ENCODE results near the gene UBL5.

The UBL5 gene

GRCh38 chr19:9792206-9793070 lies 35.3 kb upstream of the UBL5 start:
- Histone ChIP-seq H3K27ac (ENCODE audit: low read depth, low read length) (peak overlapping the region; percentile 87), H3K4me3 (ENCODE audit: low read length) (peak overlapping the region; percentile 68), H3K56ac (ENCODE audit: low read length) (peak overlapping the region; percentile 95), H3K9ac (ENCODE audit: low read length) (peak overlapping the region; percentile 85), H3K4ac (ENCODE audit: low read depth, low read length) (peak overlapping the region; percentile 98), H3K4me2 (ENCODE audit: low read length) (peak overlapping the region; percentile 80), H3K36me3 (ENCODE audit: control insufficient read depth, insufficient read depth, low read length) (no peaks in the 10 kb centered on the region), H4K5ac (ENCODE audit: low read length) (no peak overlapping the region), H3K27me3 (ENCODE audit: insufficient read depth, low read length, poor library complexity) (no peaks in the 10 kb centered on the region), H2BK15ac (replicated peaks; ENCODE audit: low read depth) (no peak overlapping the region), H2AK5ac (ENCODE audit: low read length) (no peak overlapping the region), H3K4me1 (ENCODE audit: control insufficient read depth, low read depth, low read length) (peaks cover 1% of the 10 kb centered on the region), H3K23ac (ENCODE audit: low read length) (peak overlapping the region; percentile 94), H3K79me1 (ENCODE audit: low read length) (no peaks in the 10 kb centered on the region), H2BK120ac (ENCODE audit: low read depth, low read length) (peak overlapping the region; percentile 89), H3K18ac (ENCODE audit: low read length) (peak overlapping the region; percentile 97), H3K79me2 (ENCODE audit: control insufficient read depth, insufficient read depth, low read length) (no peaks in the 10 kb centered on the region), H4K8ac (ENCODE audit: low read depth, low read length) (no peak overlapping the region), H2BK5ac (ENCODE audit: low read length) (peak overlapping the region; percentile 67)
- peak; percentile 98 for DNase-seq
- no CpG with 5 or more reads among the region's 70 CpGs for WGBS (ENCODE audit: extremely low coverage, insufficient coverage, low lambda C conversion rate)

GRCh38 chr19:9793071-9793591 lies 34.6 kb upstream of the UBL5 start:
- H3K4me1 ChIP-seq (ENCODE audit: control insufficient read depth, low read depth, low read length), result peaks cover 1% of the 10 kb centered on the region
- H3K4me2 ChIP-seq (ENCODE audit: low read length), result peak overlapping the region; percentile 80
- WGBS (ENCODE audit: extremely low coverage, insufficient coverage, low lambda C conversion rate), result no CpG with 5 or more reads among the region's 36 CpGs
- no peaks in the 10 kb centered on the region for H3K27me3 ChIP-seq (ENCODE audit: insufficient read depth, low read length, poor library complexity)
- H3K18ac ChIP-seq (ENCODE audit: low read length), result peak overlapping the region; percentile 97
- H2BK15ac ChIP-seq (replicated peaks; ENCODE audit: low read depth), result no peak overlapping the region
- peak overlapping the region; percentile 89 for H2BK120ac ChIP-seq (ENCODE audit: low read depth, low read length)
- H3K79me2 ChIP-seq (ENCODE audit: control insufficient read depth, insufficient read depth, low read length), result no peaks in the 10 kb centered on the region
- no peak overlapping the region for H4K5ac ChIP-seq (ENCODE audit: low read length)
- H3K56ac ChIP-seq (ENCODE audit: low read length), result peak overlapping the region; percentile 95
- H4K8ac ChIP-seq (ENCODE audit: low read depth, low read length), result no peak overlapping the region
- peak overlapping the region; percentile 94 for H3K23ac ChIP-seq (ENCODE audit: low read length)
- H3K4ac ChIP-seq (ENCODE audit: low read depth, low read length), result peak overlapping the region; percentile 98
- DNase-seq, result peak; percentile 72
- H3K4me3 ChIP-seq (ENCODE audit: low read length), result peak overlapping the region; percentile 66
- H3K27ac ChIP-seq (ENCODE audit: low read depth, low read length), result peak overlapping the region; percentile 87
- H2BK5ac ChIP-seq (ENCODE audit: low read length), result peak overlapping the region; percentile 67
- no peaks in the 10 kb centered on the region for H3K36me3 ChIP-seq (ENCODE audit: control insufficient read depth, insufficient read depth, low read length)
- no peak overlapping the region for H2AK5ac ChIP-seq (ENCODE audit: low read length)
- no peaks in the 10 kb centered on the region for H3K79me1 ChIP-seq (ENCODE audit: low read length)
- peak overlapping the region; percentile 85 for H3K9ac ChIP-seq (ENCODE audit: low read length)

- Histone ChIP-seq H3K36me3 (ENCODE audit: control insufficient read depth, insufficient read depth, low read length) (no peaks in the 10 kb centered on the region), H3K79me2 (ENCODE audit: control insufficient read depth, insufficient read depth, low read length) (no peaks in the 10 kb centered on the region), H2BK120ac (ENCODE audit: low read depth, low read length) (no peak overlapping the region), H3K9ac (ENCODE audit: low read length) (no peak overlapping the region), H2AK5ac (ENCODE audit: low read length) (no peak overlapping the region), H3K79me1 (ENCODE audit: low read length) (no peaks in the 10 kb centered on the region), H2BK5ac (ENCODE audit: low read length) (no peak overlapping the region), H4K5ac (ENCODE audit: low read length) (no peak overlapping the region), H3K4ac (ENCODE audit: low read depth, low read length) (no peak overlapping the region), H3K27me3 (ENCODE audit: insufficient read depth, low read length, poor library complexity) (no peaks in the 10 kb centered on the region), H2BK15ac (replicated peaks; ENCODE audit: low read depth) (no peak overlapping the region), H3K23ac (ENCODE audit: low read length) (no peak overlapping the region), H3K4me1 (ENCODE audit: control insufficient read depth, low read depth, low read length) (no peaks in the 10 kb centered on the region), H3K56ac (ENCODE audit: low read length) (no peak overlapping the region), H4K8ac (ENCODE audit: low read depth, low read length) (no peak overlapping the region), H3K4me3 (ENCODE audit: low read length) (no peak overlapping the region), H3K4me2 (ENCODE audit: low read length) (no peak overlapping the region), H3K27ac (ENCODE audit: low read depth, low read length) (no peak overlapping the region), H3K18ac (ENCODE audit: low read length) (no peak overlapping the region)
- WGBS (ENCODE audit: extremely low coverage, insufficient coverage, low lambda C conversion rate), result no CpG with 5 or more reads among the region's 6 CpGs
- DNase-seq, result peak; percentile 98
Measured at GRCh38 chr19:9796113-9796773, 31.5 kb upstream of the UBL5 start.

- no peak for DNase-seq
- H3K79me1 ChIP-seq (ENCODE audit: low read length), result no peaks in the 10 kb centered on the region
- no peak overlapping the region for H3K23ac ChIP-seq (ENCODE audit: low read length)
- no peaks in the 10 kb centered on the region for H3K79me2 ChIP-seq (ENCODE audit: control insufficient read depth, insufficient read depth, low read length)
- no CpG with 5 or more reads among the region's 5 CpGs for WGBS (ENCODE audit: extremely low coverage, insufficient coverage, low lambda C conversion rate)
- H3K36me3 ChIP-seq (ENCODE audit: control insufficient read depth, insufficient read depth, low read length), result no peaks in the 10 kb centered on the region
- H3K27me3 ChIP-seq (ENCODE audit: insufficient read depth, low read length, poor library complexity), result no peaks in the 10 kb centered on the region
- H3K4me3 ChIP-seq (ENCODE audit: low read length), result no peak overlapping the region
- no peaks in the 10 kb centered on the region for H3K4me1 ChIP-seq (ENCODE audit: control insufficient read depth, low read depth, low read length)
- no peak overlapping the region for H3K27ac ChIP-seq (ENCODE audit: low read depth, low read length)
- no peak overlapping the region for H4K5ac ChIP-seq (ENCODE audit: low read length)
- no peak overlapping the region for H3K56ac ChIP-seq (ENCODE audit: low read length)
- H3K4me2 ChIP-seq (ENCODE audit: low read length), result no peak overlapping the region
- no peak overlapping the region for H2AK5ac ChIP-seq (ENCODE audit: low read length)
- H2BK120ac ChIP-seq (ENCODE audit: low read depth, low read length), result no peak overlapping the region
- no peak overlapping the region for H4K8ac ChIP-seq (ENCODE audit: low read depth, low read length)
- H3K4ac ChIP-seq (ENCODE audit: low read depth, low read length), result no peak overlapping the region
- H3K9ac ChIP-seq (ENCODE audit: low read length), result no peak overlapping the region
- no peak overlapping the region for H2BK5ac ChIP-seq (ENCODE audit: low read length)
- H3K18ac ChIP-seq (ENCODE audit: low read length), result no peak overlapping the region
- no peak overlapping the region for H2BK15ac ChIP-seq (replicated peaks; ENCODE audit: low read depth)
Measured at GRCh38 chr19:9797871-9798270, 29.8 kb upstream of the UBL5 start.

GRCh38 chr19:9799162-9799561 lies 28.6 kb upstream of the UBL5 start:
- Histone ChIP-seq H3K79me2 (ENCODE audit: control insufficient read depth, insufficient read depth, low read length) (no peaks in the 10 kb centered on the region), H2BK120ac (ENCODE audit: low read depth, low read length) (no peak overlapping the region), H3K4me3 (ENCODE audit: low read length) (no peak overlapping the region), H3K27ac (ENCODE audit: low read depth, low read length) (no peak overlapping the region), H3K4ac (ENCODE audit: low read depth, low read length) (no peak overlapping the region), H4K8ac (ENCODE audit: low read depth, low read length) (no peak overlapping the region), H3K18ac (ENCODE audit: low read length) (no peak overlapping the region), H3K56ac (ENCODE audit: low read length) (no peak overlapping the region), H3K36me3 (ENCODE audit: control insufficient read depth, insufficient read depth, low read length) (peaks cover 3% of the 10 kb centered on the region), H2BK5ac (ENCODE audit: low read length) (no peak overlapping the region), H4K5ac (ENCODE audit: low read length) (no peak overlapping the region), H3K9ac (ENCODE audit: low read length) (no peak overlapping the region), H3K79me1 (ENCODE audit: low read length) (no peaks in the 10 kb centered on the region), H3K23ac (ENCODE audit: low read length) (no peak overlapping the region), H3K4me1 (ENCODE audit: control insufficient read depth, low read depth, low read length) (no peaks in the 10 kb centered on the region), H2AK5ac (ENCODE audit: low read length) (no peak overlapping the region), H2BK15ac (replicated peaks; ENCODE audit: low read depth) (no peak overlapping the region), H3K4me2 (ENCODE audit: low read length) (no peak overlapping the region), H3K27me3 (ENCODE audit: insufficient read depth, low read length, poor library complexity) (no peaks in the 10 kb centered on the region)
- no peak for DNase-seq

Measured in mesendoderm (in vitro differentiated cells).